ENCODE measurements around the gene PDE12. TPM values are rescaled to one million over a fixed set of nuclear protein-coding genes. Genes with fewer than 3 reads are reported as not detected.

Gene PDE12
- total RNA-seq, 4 donors from 2014 or later: 8.5 to 16.8 (median 13.6) TPM

DNA sequence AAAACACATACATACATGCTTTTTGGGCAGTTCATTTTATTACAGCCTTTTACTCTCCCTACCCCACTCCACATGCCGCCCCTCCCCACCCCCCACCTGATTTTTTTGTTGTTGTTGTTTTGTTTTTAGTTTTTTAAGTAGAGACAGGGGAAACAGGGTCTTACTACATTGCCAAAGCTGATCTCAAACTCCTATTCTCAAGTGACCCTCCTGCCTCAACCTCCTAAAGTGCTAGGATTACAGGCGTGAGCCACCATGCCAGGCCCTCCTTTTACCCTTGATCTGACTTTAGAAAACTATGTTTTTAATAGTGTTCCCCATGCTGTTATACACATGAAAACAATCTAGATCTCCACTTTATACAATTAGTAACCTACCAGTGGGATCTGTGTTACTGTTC, 14.8 kb downstream of the PDE12 start:
- TF ChIP-seq, protein P1, sequence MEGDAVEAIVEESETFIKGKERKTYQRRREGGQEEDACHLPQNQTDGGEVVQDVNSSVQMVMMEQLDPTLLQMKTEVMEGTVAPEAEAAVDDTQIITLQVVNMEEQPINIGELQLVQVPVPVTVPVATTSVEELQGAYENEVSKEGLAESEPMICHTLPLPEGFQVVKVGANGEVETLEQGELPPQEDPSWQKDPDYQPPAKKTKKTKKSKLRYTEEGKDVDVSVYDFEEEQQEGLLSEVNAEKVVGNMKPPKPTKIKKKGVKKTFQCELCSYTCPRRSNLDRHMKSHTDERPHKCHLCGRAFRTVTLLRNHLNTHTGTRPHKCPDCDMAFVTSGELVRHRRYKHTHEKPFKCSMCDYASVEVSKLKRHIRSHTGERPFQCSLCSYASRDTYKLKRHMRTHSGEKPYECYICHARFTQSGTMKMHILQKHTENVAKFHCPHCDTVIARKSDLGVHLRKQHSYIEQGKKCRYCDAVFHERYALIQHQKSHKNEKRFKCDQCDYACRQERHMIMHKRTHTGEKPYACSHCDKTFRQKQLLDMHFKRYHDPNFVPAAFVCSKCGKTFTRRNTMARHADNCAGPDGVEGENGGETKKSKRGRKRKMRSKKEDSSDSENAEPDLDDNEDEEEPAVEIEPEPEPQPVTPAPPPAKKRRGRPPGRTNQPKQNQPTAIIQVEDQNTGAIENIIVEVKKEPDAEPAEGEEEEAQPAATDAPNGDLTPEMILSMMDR (IDR thresholded peaks at IDR 0.05; ENCODE audit: low read depth): no peak

DNA sequence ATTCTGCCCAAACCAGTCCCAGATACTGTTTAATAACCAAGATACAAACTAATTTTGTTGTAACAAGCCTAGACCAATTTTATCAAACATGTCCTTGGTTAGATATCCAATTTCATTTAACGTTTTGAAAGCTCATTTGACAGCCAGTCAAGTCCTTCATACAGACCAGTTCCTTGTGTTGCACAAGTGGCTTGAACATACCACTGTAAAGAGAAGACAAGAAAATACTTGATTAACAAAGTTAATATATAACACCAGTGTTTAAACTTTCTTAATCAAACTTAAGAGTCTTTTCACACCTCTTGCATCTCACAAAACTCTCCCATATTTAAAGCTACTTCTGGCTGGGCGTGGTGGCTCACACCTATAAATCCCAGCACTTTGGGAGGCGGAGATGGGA, 16.0 kb downstream of the PDE12 start:
- TF ChIP-seq, protein P1 (IDR thresholded peaks at IDR 0.05; ENCODE audit: low read depth): no peak

DNA sequence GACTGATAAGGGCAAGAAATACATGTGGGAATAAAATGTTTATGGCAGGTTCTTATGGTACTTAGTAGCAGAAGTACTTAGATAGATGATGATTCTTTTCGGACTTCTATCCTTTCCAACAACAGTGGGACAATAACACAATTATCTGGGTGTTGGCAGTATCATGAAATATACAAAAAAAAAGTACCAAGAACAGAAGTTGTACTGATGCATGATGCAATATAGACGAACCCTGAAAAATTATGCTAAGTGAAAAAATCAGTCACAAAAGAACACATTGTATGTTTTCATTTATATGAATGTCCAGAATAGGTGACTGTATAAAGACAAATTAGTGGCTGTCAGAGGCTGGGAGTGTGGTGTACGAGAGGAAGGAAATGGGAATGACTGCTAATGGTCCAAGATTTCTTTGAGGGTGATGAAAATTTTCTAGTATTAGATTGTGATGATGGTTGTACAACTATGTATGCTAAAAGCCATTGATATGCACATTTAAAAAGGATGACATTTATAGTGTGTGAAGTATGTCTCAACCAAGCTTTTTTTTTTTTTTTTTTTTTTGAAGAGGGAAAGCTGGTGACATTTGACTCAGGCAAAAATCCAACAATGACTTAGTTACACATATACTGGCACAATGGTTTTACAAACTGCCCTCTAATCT, 20.0 kb downstream of the PDE12 start:
- TF ChIP-seq, protein P1 (IDR thresholded peaks at IDR 0.05; ENCODE audit: low read depth): no peak

DNA sequence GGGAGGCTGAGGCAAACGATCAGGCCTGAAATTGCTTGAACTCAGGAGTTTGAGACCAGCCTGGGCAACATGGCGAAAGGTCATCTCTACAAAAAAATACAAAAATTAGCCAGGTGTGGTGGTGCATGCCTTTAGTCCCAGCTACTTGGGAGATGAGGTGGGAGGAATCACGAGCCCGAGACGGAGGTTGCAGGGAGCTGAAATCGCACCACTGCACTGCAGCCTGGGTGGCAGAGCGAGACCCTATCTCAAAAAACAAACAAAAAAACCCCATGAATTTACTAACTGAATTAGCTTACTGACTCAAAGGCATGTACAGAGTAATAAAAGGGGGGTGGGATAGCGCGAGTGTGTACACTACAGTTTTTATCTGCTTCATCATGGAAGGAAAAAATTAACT, 21.7 kb downstream of the PDE12 start:
- TF ChIP-seq, protein P1 (IDR thresholded peaks at IDR 0.05; ENCODE audit: low read depth): no peak

DNA sequence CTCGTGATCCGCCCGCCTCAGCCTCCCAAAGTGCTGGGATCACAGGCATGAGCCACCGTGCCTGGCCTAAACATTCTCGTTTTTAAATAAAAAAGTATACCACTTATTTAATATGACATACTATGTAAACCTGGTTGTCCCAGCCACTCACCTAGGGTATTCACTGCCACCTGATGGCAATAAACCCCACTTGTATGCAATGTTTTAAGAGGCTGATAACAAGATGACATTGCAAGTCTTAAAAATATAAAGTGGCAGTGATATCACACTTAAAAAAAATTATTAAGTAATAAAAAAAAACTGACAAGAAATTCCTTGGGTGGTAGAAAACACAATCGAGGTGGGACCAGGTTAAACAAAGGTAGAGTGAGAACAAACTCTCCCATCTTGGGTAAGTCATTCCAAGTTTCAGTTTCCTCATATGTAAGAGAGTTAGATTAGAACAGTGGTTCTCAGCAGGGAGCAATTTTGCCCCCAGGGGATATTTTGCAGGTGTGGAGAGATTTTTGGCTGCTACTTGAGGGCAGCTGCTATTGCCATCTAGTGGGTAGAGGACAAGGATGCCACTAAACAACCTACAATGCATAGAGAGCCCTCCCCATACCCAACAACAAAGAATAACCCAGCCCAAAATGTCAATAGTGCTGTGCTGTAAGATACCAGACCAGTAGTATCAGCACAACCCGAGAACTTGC, 26.5 kb downstream of the PDE12 start:
- TF ChIP-seq, protein P1 (IDR thresholded peaks at IDR 0.05; ENCODE audit: low read depth): no peak

DNA sequence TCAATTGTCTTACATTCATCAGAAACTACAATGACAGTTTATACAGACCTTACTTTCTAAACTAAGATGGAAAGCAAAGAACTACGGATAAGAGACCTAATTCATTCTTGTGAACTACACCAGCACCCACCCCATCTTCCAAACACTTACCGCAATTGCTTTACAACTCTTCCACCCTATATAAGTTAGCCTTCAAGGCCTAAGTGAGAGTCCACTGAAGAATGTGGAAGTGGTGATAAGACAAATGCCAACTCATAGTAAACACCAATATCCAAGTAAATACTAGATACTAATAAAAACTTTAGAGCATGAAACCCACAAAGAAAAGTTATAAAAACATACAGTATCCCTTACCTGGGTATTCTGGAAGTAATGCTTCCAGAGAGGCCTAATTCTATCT, 27.5 kb downstream of the PDE12 start:
- TF ChIP-seq, protein P1 (IDR thresholded peaks at IDR 0.05; ENCODE audit: low read depth): no peak

DNA sequence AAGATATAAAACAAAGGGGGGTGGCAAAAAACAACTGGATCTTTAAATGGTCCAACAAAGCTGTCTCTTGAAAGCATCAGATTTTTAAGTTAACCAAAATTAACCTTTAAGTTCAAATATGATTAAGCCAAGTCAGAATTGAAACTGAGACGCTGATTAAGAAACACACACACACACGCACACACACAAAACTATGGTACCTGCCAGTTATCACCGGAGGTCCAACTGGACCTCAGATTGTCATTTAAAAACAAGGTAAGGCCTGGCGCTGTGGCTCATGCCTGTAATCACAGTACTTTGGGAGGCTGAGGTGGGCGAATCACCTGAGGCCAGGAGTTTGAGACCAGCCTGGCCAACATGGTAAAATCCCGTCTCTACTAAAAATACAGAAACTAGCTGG, 30.7 kb downstream of the PDE12 start:
- TF ChIP-seq, protein P1 (IDR thresholded peaks at IDR 0.05; ENCODE audit: low read depth): no peak
